Stimulated activated CD4-positive, alpha-beta T cell treated with anti-CD3 and anti-CD28 coated beads, Interleukin-1b, Interleukin-23, amount 100 ng/mL, for 4 hours (primary cell): ENCODE data around the gene DRC3.
"Not testable (repeated sequence)": the region's sequence is repeated elsewhere in the genome, so short reads cannot be mapped to it uniquely, and the experiment has no call there.

Experiments used
- DNase-seq, 2 donors: peaks; one replicate each; pipeline ENCODE4 v3.0.0-alpha.2; 2020; ENCODE audit warnings: low read depth in 2 of 2

The DRC3 gene, protein sequence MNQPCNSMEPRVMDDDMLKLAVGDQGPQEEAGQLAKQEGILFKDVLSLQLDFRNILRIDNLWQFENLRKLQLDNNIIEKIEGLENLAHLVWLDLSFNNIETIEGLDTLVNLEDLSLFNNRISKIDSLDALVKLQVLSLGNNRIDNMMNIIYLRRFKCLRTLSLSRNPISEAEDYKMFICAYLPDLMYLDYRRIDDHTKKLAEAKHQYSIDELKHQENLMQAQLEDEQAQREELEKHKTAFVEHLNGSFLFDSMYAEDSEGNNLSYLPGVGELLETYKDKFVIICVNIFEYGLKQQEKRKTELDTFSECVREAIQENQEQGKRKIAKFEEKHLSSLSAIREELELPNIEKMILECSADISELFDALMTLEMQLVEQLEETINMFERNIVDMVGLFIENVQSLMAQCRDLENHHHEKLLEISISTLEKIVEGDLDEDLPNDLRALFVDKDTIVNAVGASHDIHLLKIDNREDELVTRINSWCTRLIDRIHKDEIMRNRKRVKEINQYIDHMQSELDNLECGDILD

GRCh38 chr17:17972126-17972951 lies at the start of gene DRC3, which contains the start of gene TOM1L2:
Gene DRC3, plus strand, starts transcription at chr17:17972862. Its CDS starts 4,737 bp downstream, at chr17:17977599.
Gene TOM1L2, minus strand, starts transcription at chr17:17972400. Its CDS starts 87 bp downstream, at chr17:17972313.
- peak; percentile 99 for DNase-seq

DNA sequence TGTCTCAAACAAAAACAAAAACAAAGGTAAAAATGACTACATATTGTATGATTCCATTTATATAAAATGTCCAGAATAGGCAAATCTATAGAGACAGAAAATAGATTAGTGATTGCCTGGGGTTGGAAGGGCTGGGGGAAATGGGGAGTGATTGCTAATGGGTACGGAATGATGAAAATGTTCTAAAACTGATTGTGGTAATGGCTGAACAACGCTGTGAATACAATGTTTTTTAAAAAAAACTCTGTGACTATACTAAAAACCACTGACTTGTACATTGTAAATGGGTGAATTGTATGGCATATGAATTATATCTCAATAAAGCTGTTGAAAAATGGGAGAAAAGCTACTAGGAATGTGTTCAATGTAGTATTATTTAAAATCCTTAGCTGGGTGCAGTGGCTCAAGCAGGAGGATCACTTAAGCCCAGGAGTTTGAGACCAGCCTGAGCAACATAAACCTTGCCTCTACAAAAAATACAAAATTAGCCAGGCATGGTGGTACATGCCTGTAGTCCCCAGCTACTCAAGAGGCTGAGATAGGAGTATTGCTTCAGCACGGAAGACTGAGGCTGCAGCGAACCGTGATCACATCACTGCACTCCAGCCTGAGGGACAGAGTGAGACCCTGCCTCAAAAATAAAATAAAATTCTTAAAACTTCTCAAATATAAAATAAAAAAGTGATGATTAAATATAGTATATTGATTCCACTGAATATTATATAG lies 48.4 kb upstream of the DRC3 start:
- no peak for DNase-seq

DNA sequence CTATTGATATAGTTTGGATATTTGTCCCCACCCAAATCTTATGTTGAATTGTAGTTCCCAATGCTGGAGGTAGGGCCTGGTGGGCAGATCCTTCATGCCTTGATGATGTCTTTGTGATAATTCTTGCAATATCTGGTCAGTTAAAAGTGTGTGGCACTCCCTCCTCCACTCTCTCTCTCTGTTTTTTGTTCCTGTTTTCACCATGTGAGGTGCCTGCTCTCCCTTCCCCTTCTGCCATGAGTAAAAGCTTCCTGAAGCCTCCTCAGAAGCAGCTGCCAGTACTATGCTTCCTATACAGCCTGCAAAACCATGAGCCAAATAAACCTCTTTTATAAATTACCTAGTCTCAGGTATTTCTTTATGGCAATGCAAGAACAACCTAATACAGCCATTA lies 47.8 kb upstream of the DRC3 start:
- no peak for DNase-seq

DNA sequence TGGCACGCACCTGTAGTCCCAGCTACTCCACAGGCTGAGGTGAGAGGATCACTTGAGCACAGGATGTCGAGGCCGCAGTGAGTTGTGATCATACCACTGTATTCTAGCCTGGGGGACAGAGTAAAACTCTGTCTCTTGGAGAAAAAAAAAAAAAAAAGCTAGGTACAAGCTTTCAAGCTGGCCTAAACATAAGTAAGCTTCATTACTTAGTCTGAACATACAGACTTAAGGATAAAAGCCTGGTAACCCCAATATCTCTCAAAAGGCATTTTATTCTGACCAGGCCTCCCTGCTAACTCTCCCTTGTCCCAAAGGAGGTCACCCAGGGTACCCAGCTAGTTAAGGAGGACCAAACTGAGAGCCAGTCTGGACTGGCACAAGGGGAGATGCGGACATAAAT lies 46.6 kb upstream of the DRC3 start:
- no peak for DNase-seq

DNA sequence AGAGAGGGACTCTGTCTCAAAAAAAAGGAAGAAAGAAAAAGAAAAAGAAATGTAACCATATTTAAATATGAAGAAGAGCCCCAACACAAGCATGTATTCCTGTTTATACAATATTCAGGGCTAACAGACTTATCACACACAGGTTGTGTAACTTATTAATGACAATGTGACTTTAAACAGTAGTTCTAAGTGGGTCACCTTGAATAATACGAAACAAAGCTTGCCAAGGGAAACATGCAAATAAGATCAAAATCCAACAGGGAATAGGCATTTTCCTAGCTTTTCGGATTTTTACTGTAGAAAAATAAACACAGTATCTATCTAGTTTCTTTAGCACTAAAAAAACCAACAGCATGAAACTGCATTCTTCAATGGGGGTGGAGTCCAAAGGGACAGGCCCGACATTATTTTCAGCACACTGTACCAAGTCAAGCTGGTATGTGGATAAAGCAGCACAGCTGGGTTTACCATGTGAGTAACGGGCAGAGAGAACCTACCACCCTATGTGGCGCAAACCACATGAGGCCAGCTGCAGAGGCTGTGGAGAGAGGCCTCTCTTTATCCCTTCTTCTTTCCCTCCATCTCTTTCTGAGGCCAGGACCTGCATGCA lies 45.7 kb upstream of the DRC3 start:
- no peak for DNase-seq

DNA sequence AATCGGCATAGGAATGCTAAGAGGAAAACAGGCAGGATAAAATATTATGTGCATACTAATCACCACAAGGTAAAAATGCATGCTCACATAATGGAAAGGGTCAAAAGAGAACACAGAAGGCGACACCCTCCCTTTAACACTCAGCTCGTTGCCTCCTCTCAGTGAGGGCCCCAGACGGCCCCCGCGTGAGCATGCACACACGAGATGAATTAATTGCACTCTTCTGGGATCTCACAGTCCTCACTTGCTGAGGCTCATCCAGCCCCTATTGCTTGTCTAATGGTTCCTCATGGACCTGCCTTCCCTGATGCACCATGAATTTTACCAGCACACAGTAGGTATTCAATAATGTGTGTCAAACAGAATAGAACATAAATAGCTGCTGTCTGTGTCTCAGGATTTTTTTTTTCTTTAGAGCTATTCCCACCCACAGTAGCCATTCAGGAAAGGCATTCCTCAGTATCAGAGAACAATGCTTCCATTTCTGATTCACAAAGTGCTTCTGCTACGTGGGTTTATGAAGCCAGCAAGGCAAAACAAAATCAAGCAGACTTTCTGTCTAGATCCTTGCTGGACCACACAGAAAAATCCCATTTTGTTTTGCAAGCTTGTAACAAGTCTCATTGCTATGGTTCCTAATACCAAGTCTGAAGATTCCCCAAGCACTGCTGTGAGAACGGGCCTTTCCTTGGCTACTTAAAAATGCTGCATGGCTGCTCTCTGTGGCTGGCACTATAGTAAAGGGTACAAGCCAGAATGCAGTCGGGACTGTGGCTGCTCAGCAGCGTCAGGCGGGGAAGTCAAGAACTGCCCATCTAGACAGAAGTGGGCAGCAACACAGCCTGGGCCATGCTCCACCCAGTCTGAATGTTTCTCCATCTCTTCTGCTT lies 44.0 kb upstream of the DRC3 start:
- DNase-seq, result no peak

DNA sequence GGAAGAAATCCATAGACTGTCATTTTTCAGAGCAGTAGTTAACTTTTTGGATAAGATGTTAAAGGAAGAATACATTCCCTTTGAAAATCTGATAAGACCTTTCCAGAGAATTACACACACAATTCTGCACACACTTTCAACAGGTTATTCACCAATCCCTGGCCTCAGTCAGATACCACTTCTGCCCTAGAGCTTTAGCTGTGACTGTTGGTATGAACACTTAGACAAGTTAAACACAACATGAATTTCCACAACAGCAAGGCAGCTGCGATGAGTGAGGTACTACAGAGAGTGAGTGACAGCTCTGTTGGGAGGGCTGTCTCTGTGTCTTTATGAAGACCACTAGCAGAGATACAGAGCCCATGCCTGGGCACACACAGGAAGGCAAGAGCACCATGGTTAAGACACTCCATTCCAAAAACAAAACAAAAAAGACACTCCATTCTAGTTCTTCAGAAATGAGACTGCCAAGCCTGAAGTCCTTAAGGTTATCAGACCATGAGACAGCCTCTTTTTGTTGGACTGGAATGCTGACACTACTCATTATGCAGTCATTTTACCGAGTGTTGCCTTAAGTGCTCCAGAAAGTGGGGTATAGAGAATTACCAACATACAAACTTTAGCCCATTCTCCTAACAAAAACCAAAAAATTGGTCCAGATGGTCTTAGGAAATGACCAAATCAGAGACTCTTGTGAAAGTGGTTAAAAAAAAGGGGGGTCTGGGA lies 42.8 kb upstream of the DRC3 start:
- no peak for DNase-seq

DNA sequence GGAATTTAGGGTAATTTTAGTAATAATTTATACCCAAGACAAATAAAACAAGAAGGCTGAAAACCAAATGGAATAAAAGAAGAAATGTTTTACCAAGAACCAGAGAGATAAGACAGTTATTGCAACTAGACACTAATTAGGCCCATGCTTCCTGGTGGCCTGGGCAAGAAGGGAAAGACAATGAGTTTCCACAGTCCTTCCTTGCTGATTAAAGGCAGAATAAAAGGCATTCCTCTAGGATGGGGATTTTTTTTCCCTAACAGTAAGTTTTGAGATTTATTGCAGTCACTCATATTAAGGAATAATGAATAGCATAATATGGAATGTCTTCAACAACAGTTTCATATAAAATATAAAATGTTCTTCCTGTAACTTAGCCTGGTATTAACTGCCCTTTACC lies 42.0 kb upstream of the DRC3 start:
- no peak for DNase-seq

- no peak for DNase-seq
Measured at GRCh38 chr17:17931159-17931558, 41.5 kb upstream of the DRC3 start.

GRCh38 chr17:17933775-17934174 lies 38.9 kb upstream of the DRC3 start:
- DNase-seq, result no peak

DNA sequence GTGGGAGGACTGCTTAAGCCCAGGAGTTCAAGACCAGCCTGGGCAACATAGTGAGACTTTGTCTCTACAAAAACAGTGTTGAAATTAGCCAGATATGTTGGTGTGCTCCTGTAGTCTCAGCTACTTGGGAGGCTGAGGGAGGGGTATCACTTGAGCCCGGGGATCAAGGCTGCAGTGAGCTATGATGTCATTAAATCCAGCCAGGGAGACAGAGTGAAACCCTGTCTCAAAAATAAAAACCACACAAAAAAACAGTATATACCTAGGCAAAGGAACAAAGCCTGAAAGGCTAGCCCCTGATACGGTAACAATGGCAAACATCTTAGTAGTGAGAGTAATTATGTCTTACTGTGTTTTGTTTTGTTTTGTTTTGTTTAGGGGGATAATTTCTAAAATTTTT lies 38.4 kb upstream of the DRC3 start:
- DNase-seq, result no peak

- DNase-seq, result no peak
Measured at GRCh38 chr17:17934806-17935205, 37.9 kb upstream of the DRC3 start.

GRCh38 chr17:17935321-17936271 lies 37.1 kb upstream of the DRC3 start:
- DNase-seq, result no peak

- DNase-seq, result no peak
Measured at GRCh38 chr17:17937201-17937853, 35.3 kb upstream of the DRC3 start.

- DNase-seq, result no peak
Measured at GRCh38 chr17:17937958-17938357, 34.7 kb upstream of the DRC3 start.

DNA sequence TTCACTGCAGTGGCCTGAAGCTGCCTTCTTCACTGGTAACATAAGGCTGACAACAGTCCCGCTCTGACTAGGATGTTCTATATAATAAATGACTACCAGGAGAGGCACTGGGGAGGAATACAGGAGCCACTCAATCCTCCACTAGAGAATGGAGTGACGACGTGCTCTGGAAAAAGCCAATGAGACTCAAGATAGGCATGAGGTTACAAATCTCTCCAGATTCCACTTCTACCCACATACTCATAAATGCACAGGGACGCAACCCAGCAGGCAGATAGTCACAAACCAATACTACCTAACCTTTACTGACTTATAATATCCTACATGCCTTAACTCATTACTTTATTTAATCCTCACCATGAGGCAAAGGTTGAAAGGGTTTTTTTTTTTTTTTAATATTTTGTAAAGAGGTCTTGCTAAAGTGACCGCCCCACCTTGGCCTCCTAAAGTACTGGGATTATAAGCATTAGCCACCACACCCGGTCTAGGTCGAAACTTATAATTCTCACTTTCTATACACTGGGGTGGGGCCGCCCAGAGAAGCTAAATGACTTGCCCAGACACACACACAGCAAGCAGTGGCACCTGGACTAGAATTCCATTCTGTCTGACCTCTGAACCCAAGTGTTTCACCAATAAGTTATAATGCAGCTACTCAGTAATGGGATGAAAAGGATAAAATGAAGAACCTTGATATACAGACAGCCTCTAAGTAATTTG lies 34.1 kb upstream of the DRC3 start:
- DNase-seq, result no peak

DNA sequence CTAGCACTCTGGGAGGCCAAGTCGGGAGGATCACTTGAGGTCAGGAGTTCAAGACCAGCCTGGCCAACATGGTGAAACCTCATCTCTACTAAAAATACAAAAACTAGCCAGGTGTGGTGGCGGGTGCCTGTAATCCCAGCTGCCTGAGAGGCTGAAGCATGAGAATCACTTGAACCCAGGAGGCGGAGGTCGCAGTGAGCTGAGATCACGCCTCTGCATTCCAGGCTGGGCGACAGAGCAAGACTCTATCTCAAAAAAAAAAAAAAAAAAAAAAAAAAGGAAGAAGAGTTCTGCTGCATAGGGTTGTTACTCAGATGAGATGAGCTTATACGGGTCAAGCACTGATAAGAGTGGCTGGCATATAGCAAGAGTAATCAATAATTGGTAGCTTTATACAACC lies 32.7 kb upstream of the DRC3 start:
- DNase-seq, result not testable (repeated sequence)
